CD4-positive, alpha-beta T cell treated with Interleukin-15 for 4 hours (primary cell): ENCODE measurements around the gene TBL1XR1.

Experiments
- DNase-seq: peaks from one replicate; pipeline ENCODE4 v3.0.0-alpha.2; 2020; ENCODE audit warnings: low spot score

The TBL1XR1 gene

DNA sequence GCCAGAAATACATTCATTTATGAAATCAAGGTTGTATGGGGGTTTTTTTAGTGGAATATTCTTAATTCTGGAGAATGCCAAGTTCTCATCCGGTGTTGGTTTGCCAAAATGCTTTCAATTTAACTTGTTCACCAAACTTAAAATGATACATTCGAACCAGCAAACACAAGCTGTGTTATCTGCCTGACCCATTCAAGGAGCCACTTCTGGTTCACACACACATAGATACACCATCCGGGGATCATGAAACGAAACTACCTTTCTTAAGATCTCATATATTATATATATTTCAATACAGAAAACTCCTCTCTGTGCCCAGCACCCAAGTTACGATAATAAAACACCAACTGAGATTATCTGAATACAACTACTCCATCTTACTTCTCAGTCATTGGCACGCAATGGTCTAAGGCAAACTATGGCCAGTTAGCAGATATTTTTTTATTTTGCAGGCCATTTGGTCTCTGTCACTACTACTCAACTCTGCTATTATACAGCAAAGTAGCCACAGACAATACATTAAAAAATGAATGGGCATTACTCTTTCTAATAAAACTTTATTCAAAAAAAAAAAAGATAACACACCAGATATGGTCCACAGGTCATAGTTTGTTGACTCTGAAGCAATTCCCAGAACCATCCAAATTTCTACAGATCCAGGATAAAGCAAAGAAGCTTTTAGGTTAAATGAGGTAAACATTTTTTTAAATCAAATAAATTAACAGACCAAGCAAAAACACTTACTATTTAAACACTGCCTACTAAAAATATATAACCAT, 89.6 kb downstream of the TBL1XR1 start:
- DNase-seq = no peak

DNA sequence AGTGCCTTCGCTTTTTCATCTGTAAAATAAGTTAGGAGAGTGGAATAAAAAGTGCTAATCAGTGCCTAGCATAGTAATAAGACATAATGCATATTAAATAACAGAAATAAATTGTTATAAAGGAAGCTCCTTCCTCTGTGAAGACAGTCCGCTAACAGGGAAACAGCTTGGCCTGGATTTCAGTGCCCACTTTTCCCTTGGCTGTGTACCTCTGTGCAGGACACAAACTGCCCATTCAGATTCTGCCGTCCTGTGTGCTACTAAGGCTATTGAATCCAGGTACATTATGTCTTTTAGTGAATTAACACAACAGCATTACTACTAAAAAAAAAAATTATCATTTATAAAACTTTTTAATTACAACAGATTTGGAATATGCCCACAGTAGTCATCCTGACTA, 90.7 kb downstream of the TBL1XR1 start:
- no peak for DNase-seq

DNA sequence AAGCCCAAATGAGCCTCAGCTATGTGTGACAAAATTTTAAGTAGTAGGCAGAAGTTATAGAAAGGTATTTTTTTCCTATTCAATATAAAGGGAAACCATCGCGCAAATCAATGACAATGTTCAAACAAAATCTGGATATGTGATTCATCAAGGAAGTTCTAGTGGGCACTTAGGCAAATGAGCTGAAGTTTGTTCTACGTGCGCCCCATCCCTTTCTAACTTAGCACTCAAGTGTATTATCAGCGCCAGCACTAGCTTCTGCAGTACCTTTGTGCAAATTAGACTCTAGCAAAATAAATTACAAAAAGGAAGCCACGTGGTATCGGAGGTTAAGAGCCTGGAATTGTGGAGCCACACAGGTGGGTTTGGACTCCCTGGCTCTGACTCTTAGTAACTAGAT, 91.1 kb downstream of the TBL1XR1 start:
- no peak for DNase-seq

DNA sequence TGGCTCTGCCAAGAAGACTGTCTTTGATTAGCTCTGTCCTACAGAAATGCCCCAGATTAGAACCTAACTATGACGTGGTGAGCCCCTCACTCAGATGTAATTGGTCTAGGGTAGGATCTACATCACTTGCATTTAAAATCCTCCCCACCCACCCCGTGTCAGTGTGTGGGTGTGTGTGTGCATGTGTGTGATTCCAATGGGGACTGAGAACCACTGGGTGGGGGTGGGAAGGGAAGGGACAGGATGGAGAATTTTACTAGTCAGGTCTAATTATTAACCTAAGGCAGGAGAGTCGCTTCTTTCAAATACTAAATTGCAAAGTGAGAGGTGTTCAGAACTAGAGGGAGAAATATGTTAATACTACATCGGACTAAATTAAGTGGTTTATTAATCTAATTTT, 91.7 kb downstream of the TBL1XR1 start:
- DNase-seq = no peak

DNA sequence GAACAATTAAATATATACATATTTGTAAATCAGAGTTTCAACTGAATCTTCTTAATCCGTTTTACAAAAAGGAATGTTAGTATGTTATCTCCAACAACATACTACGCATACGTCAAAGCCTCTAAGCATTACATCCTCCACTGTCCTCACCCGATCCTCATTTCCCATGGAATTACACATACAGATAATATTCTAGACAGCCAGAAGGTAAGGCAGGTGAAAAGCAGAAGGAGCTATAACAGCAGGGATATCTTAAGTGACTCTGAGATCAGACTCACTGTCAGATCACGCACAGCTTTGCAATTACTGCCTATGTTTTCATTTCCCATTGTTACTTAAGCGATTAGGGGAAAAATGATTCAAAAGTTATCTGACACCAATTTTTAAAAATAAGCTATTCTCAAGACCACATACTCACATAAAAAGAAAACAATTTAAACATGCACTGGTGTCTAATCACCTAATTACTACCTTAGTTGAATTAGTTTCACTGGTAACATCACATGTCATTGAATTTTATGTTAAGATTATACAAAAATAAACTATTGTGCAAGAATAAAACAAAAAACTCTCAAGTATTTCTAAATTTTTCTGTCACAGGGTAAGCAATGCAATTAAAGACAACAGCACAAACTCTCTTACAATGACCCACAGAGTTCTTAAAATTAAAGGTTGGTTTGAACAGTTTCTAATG, 92.8 kb downstream of the TBL1XR1 start:
- DNase-seq = no peak

DNA sequence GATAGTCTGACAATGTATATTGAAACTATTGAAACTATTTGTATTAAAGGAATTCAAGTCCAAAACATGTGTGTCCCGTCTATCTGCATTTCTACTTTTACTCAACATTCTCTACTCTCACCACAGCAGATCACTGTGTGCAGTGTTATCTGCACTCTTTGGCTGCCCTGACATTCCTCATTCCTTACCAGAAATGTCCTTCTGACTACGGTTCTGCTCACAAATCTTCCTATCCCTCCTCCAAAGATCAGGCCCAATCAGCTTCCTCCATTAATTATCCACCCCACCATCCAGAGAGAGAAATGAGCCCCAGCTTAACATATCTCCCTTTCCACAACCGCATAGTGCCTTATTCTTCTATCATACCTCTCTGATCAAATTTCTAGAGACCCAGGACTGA, 94.7 kb downstream of the TBL1XR1 start:
- DNase-seq = no peak

DNA sequence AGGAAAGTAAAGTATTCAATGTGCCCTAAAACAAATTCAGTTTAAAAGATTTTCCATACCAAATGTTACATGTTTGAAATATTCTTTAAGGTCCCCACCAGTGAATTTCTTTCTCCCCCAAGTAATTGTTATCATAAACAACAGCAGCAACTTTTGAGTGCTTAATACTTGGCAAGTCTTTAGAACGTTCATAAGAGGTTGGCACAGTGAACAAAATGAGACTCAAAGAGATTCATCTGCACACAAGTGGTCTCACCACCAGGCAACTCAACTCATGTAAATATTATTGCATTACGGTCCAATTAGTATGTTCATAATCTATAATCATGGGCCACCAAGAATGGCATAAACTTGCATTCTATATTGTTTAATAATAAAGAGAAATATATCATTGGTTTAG, 98.7 kb downstream of the TBL1XR1 start:
- DNase-seq = no peak

DNA sequence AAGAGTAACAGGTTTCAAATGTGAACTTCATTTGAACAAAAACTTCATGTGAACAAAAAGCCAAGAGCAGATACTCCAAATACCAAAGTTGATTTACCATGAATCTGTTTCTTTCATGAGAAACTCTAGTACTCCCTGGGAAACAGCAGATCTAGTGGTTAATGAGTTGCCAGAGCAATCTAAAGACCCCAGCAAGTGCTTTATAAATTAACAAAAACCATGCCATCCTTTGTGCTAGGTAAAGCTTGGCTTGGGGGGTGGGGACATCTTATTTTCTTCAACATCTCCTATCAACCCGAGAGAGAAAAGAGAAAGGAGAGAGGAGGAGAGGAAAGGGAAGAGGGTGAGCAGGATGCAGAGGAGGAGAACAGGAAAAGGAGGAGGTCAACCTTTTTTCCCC, 100.7 kb downstream of the TBL1XR1 start:
- DNase-seq = no peak

DNA sequence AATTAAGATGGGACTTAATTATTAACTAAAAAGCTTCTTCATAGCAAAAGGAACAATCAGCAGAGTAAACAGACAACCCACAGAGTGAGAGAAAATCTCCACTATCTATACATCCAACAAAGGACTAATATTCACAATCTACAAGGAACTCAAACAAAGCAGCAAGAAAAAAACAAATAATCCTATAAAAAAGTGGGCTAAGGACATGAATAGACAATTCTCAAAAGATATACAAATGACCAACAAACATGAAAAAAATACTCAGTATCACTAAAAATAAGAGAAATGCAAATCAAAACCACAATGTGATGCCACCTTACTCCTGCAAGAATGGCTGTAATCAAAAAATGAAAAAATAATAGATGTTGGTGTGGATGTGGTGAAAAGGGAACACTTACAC, 103.3 kb downstream of the TBL1XR1 start:
- no peak for DNase-seq

DNA sequence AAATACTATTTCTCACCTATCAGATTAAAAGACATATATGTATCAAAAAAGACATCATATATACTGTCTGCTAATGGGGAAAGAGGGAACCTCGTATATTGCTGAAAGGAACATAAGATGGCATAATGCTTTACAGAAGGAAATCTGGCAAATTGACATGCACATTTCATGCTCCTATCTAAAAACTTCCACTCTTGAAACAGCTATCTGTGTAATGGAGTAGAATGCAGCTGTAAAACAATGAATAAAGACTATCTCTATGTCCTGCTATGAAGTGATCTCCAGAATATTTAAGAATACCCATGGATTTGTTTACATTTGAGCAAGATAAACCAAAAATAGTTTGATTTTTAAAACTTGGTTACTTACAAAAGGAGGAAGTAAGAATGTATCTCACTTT, 107.4 kb downstream of the TBL1XR1 start:
- no peak for DNase-seq

DNA sequence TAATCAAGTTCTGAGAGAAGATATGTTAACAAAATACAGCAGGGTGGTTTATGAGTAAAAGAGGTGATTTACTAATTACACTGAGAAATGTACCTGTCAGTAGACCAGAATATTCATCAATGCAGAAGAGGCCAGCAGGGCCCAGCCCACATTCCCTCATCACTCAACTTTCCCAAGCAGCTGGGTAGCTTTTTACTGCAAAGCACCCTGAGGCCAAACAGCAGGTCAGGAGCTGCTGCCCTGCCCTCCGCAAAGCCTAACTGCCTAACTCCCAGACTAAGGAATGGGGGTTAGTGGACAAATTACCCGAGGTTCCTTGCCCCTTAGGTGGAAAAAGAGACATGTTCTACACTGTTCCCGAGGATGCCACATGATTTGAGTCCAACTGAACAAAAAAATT, 108.2 kb downstream of the TBL1XR1 start:
- DNase-seq = no peak

DNA sequence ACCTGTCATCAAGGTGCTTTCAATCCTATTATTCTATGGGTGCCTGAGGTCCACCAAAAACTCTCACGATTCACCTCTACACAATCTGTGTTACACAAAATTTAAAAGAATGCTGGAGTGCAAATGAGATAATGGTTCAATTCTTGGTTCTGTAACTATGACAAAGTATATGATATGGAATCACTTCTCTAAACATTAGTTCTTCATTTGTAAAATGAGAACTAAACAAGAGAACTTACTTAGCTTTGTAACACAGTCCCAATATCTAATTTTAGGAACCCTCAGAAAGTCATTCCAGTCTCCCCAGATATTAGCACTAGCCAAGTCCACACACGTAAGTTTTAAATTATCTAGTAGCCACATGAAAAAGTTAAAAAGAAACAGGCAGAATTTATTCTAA, 111.5 kb downstream of the TBL1XR1 start:
- no peak for DNase-seq

DNA sequence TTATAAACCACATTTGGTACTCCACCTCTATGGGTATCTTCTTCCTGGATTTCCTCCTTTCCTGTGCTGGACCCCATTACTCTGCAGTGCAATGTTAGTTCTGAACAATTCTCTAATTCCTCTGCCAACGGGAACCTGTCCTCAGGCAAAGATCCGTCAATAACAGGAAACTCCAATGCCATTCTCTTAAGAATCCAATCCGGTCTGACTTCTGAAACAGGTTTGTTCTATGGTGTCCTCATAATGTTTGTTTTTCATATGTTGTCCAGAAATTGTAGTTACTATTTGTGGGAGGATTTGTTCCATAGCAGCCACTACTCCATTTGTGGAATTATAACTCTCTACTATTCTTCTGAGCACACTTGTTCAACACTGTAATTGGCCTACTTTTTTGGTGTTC, 112.7 kb downstream of the TBL1XR1 start:
- DNase-seq = no peak

DNA sequence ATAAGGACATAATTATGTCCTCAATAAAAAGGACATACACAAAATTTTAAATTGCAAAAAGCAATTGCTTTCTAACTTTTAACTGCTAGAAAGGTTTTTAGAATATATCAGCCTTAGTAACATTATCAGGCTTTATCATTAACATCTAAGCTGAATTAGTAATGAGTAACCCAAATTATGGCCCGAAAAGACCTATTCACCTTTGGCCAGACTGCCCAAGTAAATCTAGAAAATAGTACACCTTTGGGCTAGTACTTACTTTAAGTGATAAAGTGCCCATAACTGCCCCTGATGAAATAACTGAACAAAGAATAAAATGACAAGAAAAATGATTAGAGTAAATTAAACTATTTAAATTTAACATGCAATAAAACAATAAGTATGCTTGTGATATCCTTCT, 117.2 kb downstream of the TBL1XR1 start:
- DNase-seq = no peak

DNA sequence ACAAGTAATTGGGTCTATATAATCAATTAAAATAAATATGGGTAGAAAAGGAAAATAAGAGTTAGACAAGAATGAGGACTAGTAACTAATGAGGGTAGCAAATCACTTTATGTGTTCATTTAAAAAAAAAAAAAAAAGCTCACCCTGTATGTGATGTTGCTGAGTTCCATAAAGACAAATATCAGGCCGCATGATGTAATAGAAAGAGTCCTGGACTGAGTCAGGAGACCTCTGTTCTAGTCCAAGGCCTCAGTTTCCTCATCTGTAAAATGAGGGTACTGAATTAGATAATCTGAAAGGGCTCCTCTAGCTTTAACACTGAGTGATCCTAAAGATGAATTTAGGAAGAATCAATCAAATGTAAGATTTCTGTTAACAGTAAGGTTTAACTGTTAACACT, 117.6 kb downstream of the TBL1XR1 start:
- DNase-seq = no peak

DNA sequence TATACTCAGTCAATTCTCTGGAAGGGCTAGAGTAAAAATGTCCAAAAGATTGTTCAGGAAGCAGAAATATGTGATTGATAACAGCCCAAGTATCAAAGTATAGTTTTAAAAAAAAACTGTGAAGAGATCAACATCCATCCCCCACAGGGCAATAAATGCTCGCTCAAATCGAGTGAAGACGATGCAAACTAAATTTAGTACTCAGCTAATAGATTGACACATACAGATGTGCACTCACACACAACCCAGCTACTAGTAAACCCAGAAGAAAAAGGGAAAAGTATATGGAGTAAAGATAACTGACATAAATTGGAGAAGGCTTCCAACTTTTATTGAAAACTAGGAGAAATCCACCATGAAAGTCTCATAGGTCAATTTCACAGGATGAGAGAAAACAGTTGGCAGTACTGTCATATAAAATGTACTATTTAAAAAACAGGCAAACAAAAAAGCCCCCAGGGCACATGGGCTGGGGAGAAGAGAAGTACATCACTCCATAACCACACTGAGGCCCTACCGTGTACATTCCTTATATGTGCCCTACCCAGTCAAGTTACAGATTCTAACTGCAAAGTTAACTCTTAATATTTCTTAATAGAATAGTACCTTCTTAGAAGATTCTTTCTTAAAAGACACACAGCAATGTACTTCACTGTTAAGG, 125.7 kb downstream of the TBL1XR1 start:
- no peak for DNase-seq

DNA sequence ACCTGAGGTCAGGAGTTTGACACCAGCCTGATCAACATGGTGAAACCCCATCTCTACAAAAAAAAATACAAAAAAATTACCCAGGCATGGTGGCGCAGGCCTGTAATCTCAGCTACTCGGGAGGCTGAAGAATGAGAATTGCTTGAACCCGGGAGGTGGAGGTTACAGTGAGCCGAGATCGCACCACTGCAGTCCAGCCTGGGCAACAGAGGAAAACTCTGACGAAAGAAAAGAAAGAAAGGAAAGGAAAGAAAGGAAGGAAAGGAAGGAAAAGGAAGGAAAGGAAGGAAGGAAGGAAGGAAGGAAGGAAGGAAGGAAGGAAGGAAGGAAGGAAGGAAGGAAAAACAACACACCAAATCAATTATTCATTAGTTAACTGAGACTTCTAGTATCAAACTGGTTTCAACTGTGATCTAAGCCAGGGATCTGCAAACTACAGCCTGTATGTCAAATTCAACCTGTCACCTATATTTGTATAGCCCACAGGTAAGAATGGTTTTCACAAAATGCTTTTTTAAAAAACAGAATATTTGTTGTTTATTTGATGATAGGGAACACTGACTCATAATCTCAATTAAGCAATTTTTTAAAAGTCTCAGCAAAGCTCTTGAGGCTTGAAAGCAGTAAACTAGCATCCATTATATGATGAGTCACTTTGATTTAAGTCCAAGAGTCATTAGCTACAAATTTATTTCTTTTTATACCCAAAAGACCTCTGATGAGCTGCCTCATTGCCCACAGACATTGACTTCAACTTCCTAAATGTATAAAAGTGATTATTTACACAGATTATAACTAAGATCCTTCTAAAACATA, 127.6 kb downstream of the TBL1XR1 start:
- DNase-seq = no peak

DNA sequence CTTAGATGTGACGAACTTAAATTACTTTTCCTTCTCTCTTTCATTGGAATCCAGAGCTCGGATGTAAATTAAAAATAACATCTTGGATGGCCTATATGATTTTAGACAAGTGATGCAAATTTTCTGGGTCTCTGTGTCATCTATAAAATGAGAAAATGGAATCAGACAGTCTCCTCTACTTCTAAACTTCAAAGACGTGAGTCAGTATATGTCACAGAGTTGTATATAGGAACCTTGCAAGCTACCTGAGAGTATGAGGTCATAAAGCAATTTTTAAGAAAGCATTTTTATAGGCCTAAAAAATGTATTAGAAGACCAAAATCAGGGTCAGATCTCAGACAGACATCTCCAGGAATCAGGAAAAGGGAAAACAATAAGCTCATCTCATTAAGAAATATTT, 128.3 kb downstream of the TBL1XR1 start:
- DNase-seq = no peak

DNA sequence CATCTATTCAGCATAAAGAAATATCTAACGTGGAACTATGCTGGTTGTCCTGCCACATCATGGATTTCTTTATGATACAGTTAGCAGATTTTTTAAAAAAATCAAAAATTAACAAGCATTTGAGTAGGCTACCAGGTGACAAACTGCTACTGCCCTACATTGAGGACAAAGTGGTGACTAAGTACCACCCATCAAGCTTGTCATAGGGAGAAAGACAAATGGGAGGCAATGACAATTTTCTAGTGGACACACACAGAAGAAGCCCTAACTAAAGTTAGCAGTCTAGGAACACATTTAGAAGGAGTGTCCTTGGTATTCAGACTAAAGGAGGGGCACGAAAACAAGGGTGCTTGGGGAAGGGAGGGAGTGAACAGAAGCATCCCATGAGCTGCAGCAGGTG, 131.2 kb downstream of the TBL1XR1 start:
- no peak for DNase-seq

DNA sequence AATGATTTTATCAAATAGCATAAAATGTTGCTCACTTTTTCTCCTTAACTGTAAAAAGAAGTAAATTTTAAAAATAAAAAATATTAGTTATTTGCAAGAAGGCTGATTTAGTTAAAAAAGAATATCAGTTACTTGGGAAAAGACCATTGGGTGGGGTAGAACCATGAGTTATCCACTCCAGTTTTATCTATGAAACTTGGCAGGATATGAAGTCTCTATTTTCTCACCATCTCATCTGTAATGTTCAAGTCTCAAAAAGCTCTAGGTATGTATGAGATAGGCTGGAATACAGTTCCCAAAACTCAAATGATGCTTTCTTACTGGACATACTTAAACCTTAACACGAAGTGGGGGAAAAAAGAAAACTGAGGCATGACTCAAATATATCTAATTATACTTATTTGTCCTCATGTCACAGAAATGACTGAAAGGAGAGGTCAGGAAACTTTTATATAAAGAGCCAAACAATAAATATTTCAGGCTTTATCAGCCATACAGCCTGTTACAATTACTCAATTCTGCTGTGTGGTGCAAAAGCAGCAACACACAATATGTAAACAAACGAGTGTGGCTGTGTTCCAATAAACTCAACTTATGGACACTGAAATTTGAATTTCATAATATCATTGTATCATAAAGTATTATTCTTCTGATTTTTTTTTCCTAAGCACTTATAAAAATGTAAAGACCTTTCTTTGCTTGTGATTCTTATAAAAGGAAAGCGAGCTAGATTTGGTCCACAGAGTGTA, 131.8 kb downstream of the TBL1XR1 start:
- DNase-seq = no peak

DNA sequence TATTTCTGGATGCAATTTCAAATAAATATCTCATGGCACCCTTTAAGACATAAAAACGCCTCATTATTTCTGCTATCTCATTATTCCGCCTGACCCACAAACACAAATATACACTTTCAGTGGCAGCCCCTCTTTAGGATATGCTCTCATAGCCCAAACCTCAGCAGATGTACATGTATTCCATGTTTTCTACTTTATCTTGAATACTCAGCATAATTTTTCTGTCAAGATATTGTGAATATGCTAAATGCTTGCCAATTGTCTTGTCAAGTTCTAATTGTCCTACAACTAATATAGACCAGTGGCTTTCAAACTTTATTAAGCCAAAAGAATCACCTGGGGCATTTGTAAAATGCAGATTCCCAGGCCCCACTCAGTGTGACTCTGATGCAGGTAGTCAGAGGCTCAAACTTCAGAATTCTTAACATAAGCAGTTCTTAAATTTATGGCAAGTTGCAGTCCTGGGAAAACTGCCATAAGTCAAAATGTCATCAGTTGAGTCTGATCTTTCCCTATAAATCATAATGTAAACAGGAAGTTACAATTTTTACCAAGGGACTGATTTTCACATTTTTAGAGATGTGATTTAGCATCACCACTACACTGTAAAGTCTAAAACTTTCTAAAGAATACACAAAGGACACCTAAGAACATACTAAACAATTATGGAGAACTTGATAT, 135.1 kb downstream of the TBL1XR1 start:
- no peak for DNase-seq
